Psoas muscle (tissue), 8 donors: ENCODE data around the gene DEFB119. TPM values are rescaled to one million over a fixed set of nuclear protein-coding genes. Genes with fewer than 3 reads are reported as not detected.

ENCODE experiments used
- ATAC-seq, 4 donors: fragments of 200-7000 bp; cut with Tn5 transposase; one replicate each; pipeline ENCODE4 v1.9.1; 2020; ENCODE audit warnings: moderate library complexity in 3 of 4, mild to moderate bottlenecking in 2 of 4
- DNase-seq, 2 donors: peaks; one replicate each; pipeline ENCODE4 v3.0.0-alpha.2; 2020
- H3K27ac ChIP-seq: fragments of 200-600 bp; one replicate; pipeline ENCODE4 v1.8.0; 2022
- H3K27me3 ChIP-seq, 3 donors: fragments of 200-600 bp in 1 of 3; one replicate each; pipeline versions ENCODE4 v1.6.1 to v1.8.0; 2013 to 2022; ENCODE audit warnings: low read length in 2 of 3, mild to moderate bottlenecking in 2 of 3, moderate library complexity in 1 of 3; ENCODE audit not compliant: insufficient read depth in 3 of 3
- H3K36me3 ChIP-seq, 2 donors: fragments of 200-600 bp in 1 of 2; one replicate each; pipeline versions ENCODE4 v1.6.1 to v1.8.0; 2013 to 2022; ENCODE audit warnings: low read depth in 1 of 2, mild to moderate bottlenecking in 1 of 2, moderate library complexity in 1 of 2; ENCODE audit not compliant: insufficient read depth in 1 of 2
- H3K4me1 ChIP-seq: fragments of 200-600 bp; one replicate; pipeline ENCODE4 v1.8.0; 2022
- H3K4me3 ChIP-seq: fragments of 200-600 bp; one replicate; pipeline ENCODE4 v1.8.0; 2022; ENCODE audit warnings: mild to moderate bottlenecking
- H3K9me3 ChIP-seq: fragments of 200-600 bp; one replicate; pipeline ENCODE4 v1.8.0; 2022
- CTCF ChIP-seq: fragments of 200-600 bp; IDR thresholded peaks from one replicate; pipeline ENCODE4 v1.8.0; 2022; ENCODE audit warnings: antibody characterized with exemption
- WGBS, 3 donors: extraction: QIAGEN DNeasy Blood & Tissue Kit; methylation state at CpG; one replicate each; pipeline versions ENCODE4 v1.1.6 to v1.1.7; 2013; 5-methylcytosine and 5-hydroxymethylcytosine counted together
- intact Hi-C, 2 donors: fragments of 100-400 bp; cut with DNase I; formaldehyde crosslinking; loops; one replicate each; pipeline versions ENCODE4 v1.11.0 to v1.14.2; 2022
- polyA plus RNA-seq, 3 donors: library from polyadenylated mRNA; stranded (reverse); fragments of 200-250 nt; gene quantifications; one replicate each; pipeline ENCODE4 v1.2.3, GENCODE V29; 2013
- total RNA-seq, 4 donors: library from RNA; stranded (reverse); fragmentation: NEBNext Ultra II Directional in 2 of 4; extraction: Animal tissue kit (Norgen Biotek cat#: 25700) in 2 of 4; gene quantifications; one replicate each; pipeline versions ENCODE4 v1.2.1 to v1.2.4, GENCODE V29; 2021 to 2023
- donor health status: healthy with polysubstance abuse.
- donor health status: DM: no; HTN: no; CAD: no; lungs with moderate emphysema.
- donor health status: Bipolar disorder and iron deficiency.
- donor health status: healthy.
- donor health status: DM: yes; HTN: yes; CAD: no.
- donor health status: DM: no; HTN: no; CAD: no.
- donor health status: DM: no; HTN: no; CAD: no.
- donor health status: DM: yes; HTN: yes; CAD: no.

Gene DEFB119
- total and polyA plus RNA-seq, 7 donors: not detected

- TF ChIP-seq CTCF: no peak
- H3K27me3 ChIP-seq: peaks cover 0 to 3% (median 0%) of the 10 kb centered on the region in 3 donors
These were observed 27.9 kb upstream of the DEFB119 start for GRCh38 chr20:31418307-31418706.

GRCh38 chr20:31415653-31416052, 25.3 kb upstream of the DEFB119 start:
- Histone ChIP-seq H3K27ac (no peak overlapping the region), H3K4me1 (no peaks in the 10 kb centered on the region), H3K9me3 (no peaks in the 10 kb centered on the region), H3K4me3 (no peak overlapping the region), H3K36me3 (no peaks in the 10 kb centered on the region), H3K27me3 (no peaks in the 10 kb centered on the region)
- intact Hi-C loops: no loop called here
- WGBS, 3 donors: 85% methylated on average over 2 of the region's 2 CpGs
- TF ChIP-seq CTCF: no peak
- ATAC-seq (no peak), DNase-seq (no peak)

More at GRCh38 chr20:31418307-31418706, 27.9 kb upstream of the DEFB119 start:
- no peak for ATAC-seq
- Histone ChIP-seq H3K27ac (no peak overlapping the region), H3K4me3 (no peak overlapping the region), H3K4me1 (no peaks in the 10 kb centered on the region), H3K9me3 (no peaks in the 10 kb centered on the region), H3K36me3 (no peaks in the 10 kb centered on the region)
- DNase-seq: no peak
- intact Hi-C loops: no loop called here
- WGBS, 3 donors: 81 to 85% (median 83%) methylated on average over 7 of the region's 7 CpGs

- DNase-seq (no peak), ATAC-seq (no peak)
- Histone ChIP-seq H3K36me3 (no peaks in the 10 kb centered on the region), H3K27ac (no peak overlapping the region), H3K4me1 (no peaks in the 10 kb centered on the region), H3K27me3 (no peaks in the 10 kb centered on the region), H3K4me3 (no peak overlapping the region), H3K9me3 (no peaks in the 10 kb centered on the region)
- intact Hi-C loops: no loop called here
- WGBS, 3 donors: 69 to 79% (median 73%) methylated on average over 6 of the region's 6 CpGs
- TF ChIP-seq CTCF: no peak
These were observed 24.0 kb upstream of the DEFB119 start for GRCh38 chr20:31414381-31414780.

- intact Hi-C loops: no loop called here
- Histone ChIP-seq H3K27me3 (no peaks in the 10 kb centered on the region), H3K36me3 (no peaks in the 10 kb centered on the region), H3K27ac (no peak overlapping the region), H3K4me1 (no peaks in the 10 kb centered on the region), H3K9me3 (no peaks in the 10 kb centered on the region), H3K4me3 (no peak overlapping the region)
- ATAC-seq: no peak
- no peak for TF ChIP-seq CTCF
- no peak for DNase-seq
- 29 to 49% (median 34%) methylated on average over 1 of the region's 1 CpG for WGBS, 3 donors
These were observed 19.6 kb upstream of the DEFB119 start for GRCh38 chr20:31410011-31410410.

- H3K9me3 ChIP-seq: no peaks in the 10 kb centered on the region
- 32 to 41% (median 37%) methylated on average over 3 of the region's 3 CpGs for WGBS, 3 donors
- H3K36me3 ChIP-seq: no peaks in the 10 kb centered on the region
- TF ChIP-seq CTCF: no peak
- DNase-seq (no peak), ATAC-seq (no peak)
- H3K27ac ChIP-seq: no peak within 1 kb of the TSS
- intact Hi-C loops: no loop called here
- no peak within 1 kb of the TSS for H3K4me3 ChIP-seq
- no peaks in the 10 kb centered on the region for H3K4me1 ChIP-seq
- H3K27me3 ChIP-seq: peaks cover 0 to 2% (median 0%) of the 10 kb centered on the region in 3 donors
These were observed 15.7 kb upstream of the DEFB119 start, which contains the start of gene DEFB121 for GRCh38 chr20:31406115-31406514. TSS of gene DEFB121 (minus strand) at chr20:31406215. CDS start at chr20:31406152, 63 bp downstream.
